HG02623 (cell line): ENCODE measurements around the gene OAS3.
"Not testable (repeated sequence)": the region's sequence is repeated elsewhere in the genome, so short reads cannot be mapped to it uniquely, and the experiment has no call there.

Source experiments
- ATAC-seq: cut with Tn5 transposase; IDR thresholded peaks from one replicate; pipeline ENCODE4 v1.9.1; 2021; ENCODE audit warnings: moderate library complexity; ENCODE audit not compliant: unreplicated experiment

OAS3 gene

GRCh38 chr12:112957125-112957524 is 18.9 kb downstream of the OAS3 start:
- ATAC-seq, result not testable (repeated sequence)

- no peak for ATAC-seq
These were observed 22.8 kb downstream of the OAS3 start for GRCh38 chr12:112961074-112961473.

GRCh38 chr12:112961536-112961935 is 23.3 kb downstream of the OAS3 start:
- ATAC-seq, result no peak

DNA sequence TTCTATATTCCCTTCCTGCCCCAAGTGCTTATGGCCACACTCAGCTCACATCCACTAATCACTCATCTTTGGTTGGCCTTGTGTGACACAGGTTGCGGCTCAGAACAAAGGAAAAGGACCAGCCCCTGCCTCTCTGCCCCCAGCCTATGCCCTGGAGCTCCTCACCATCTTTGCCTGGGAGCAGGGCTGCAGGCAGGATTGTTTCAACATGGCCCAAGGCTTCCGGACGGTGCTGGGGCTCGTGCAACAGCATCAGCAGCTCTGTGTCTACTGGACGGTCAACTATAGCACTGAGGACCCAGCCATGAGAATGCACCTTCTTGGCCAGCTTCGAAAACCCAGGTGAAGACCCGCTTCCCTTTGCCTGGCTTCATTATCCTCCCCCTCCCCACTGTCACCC is 24.3 kb downstream of the OAS3 start:
- ATAC-seq, result no peak

- no peak for ATAC-seq
These were observed 25.1 kb downstream of the OAS3 start for GRCh38 chr12:112963227-112963861.

GRCh38 chr12:112964067-112964670 is 25.9 kb downstream of the OAS3 start:
- ATAC-seq, result no peak

- no peak for ATAC-seq
These were observed 26.6 kb downstream of the OAS3 start for GRCh38 chr12:112964915-112965314.

- no peak for ATAC-seq
These were observed 27.4 kb downstream of the OAS3 start for GRCh38 chr12:112965643-112966042.

DNA sequence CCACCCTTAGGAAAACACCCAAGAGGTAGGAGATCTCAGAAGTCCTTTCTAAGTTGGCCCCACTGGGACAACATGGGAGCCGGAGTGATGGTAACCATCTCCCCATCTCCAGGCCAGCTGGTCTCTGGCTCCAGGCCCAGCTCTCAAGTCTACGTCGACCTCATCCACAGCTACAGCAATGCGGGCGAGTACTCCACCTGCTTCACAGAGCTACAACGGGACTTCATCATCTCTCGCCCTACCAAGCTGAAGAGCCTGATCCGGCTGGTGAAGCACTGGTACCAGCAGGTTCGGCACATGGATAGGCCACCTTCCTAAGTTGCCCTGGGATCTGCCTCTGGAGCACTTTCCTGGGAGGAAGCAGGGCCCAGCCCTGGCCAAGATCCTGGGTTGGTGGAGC is 29.0 kb downstream of the OAS3 start:
- ATAC-seq, result no peak

DNA sequence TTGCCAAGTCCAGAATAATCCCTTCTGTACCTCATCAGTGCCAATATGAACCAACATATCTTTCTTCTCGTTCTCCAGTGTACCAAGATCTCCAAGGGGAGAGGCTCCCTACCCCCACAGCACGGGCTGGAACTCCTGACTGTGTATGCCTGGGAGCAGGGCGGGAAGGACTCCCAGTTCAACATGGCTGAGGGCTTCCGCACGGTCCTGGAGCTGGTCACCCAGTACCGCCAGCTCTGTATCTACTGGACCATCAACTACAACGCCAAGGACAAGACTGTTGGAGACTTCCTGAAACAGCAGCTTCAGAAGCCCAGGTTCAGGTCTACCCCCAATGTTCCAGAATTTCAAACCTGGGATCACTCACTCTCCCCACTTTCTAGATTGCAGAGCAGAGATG is 29.6 kb downstream of the OAS3 start:
- no peak for ATAC-seq

GRCh38 chr12:112969547-112970306 is 31.5 kb downstream of the OAS3 start:
- ATAC-seq, result no peak

GRCh38 chr12:112970391-112970790 is 32.1 kb downstream of the OAS3 start:
- ATAC-seq, result no peak

DNA sequence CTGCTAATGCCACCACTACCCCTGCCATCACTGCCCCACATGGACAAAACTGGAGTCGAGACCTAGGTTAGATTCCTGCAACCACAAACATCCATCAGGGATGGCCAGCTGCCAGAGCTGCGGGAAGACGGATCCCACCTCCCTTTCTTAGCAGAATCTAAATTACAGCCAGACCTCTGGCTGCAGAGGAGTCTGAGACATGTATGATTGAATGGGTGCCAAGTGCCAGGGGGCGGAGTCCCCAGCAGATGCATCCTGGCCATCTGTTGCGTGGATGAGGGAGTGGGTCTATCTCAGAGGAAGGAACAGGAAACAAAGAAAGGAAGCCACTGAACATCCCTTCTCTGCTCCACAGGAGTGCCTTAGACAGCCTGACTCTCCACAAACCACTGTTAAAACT is 33.0 kb downstream of the OAS3 start:
- no peak for ATAC-seq

GRCh38 chr12:112973011-112973735 is 34.9 kb downstream of the OAS3 start:
- ATAC-seq, result no peak

DNA sequence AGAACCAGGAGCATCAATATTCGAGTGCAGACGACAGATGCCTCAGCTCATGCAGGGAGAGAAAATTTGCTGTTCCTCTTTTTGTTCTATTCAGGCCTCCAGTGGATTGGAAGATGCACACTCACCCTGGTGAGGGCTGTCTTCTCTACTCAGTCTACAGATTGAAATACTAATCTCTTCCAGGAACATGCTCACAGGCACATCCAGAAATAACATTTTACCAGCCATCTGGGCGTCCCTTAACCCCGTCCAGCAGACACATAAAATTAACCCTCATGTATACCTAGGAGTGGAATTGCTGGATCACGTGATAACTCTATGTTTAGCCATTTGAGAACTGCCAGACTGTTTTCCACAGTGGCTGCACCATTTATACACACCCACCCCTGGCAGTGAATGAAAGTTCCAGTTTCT is 35.6 kb downstream of the OAS3 start:
- ATAC-seq, result no peak

GRCh38 chr12:112974904-112975303 is 36.6 kb downstream of the OAS3 start:
- no peak for ATAC-seq

- no peak for ATAC-seq
These were observed 38.9 kb downstream of the OAS3 start for GRCh38 chr12:112977139-112977538.

DNA sequence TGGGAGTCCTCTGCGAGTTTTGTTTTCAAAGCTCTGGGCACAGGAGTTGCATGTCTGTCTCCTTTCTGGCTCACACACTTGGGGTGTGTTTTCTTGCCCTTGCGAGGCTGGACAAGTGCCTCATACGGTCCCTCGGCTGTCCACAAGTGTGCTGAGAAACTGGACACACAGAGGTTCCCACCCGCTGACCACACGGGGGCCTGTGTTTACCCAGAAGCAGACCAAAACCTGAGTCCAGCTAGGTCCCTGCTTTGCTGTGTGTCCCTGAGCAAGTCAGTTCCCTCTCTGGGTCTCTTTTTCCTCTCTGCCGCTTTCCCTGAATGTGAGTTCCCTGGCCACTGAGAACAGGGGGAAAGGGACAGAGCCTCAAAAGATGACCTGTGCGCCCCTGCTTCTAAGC is 39.4 kb downstream of the OAS3 start:
- ATAC-seq, result no peak

DNA sequence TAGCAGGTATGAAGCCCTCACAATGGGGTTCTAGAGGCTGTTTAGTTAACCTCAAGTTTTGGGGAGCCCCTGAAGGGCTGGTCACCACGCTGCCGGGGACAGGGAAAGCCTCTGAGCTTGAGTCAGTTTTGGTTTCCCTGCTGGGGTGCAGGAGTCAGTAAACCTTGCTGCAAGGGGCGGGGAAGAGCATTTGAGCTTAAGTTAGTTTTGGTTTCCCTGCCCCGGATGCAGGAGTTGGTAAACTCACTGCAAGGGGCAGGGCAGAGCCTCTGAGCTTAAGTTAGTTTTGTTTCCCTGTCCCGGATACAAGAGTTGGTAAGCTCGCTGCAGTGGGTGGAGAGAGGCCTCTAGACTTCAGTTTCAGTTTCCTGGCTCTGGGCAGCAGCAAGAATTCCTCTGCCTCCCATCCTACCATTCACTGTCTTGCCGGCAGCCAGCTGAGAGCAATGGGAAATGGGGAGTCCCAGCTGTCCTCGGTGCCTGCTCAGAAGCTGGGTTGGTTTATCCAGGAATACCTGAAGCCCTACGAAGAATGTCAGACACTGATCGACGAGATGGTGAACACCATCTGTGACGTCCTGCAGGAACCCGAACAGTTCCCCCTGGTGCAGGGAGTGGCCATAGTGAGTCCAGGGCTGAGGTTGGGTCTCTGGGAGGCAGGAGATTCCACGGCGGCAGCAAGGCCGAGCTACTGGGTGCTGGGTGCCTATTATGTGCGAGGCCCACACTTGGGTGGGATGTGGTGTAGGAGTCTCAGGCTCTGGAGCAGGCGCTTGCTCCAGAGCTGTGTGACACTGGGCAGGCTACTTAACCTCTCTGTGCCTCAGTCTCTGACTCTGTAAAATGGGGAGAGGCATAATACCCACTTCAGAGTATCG is 40.1 kb downstream of the OAS3 start, which contains the start of gene OAS2:
TSS of gene OAS2 (plus strand) at position 357 of the 878 bp plus-strand sequence. CDS start at position 447, 90 bp downstream.
- ATAC-seq, result peak; percentile 78

GRCh38 chr12:112979041-112979680 is 40.9 kb downstream of the OAS3 start:
- no peak for ATAC-seq
